ENCODE results near the gene SLC26A1.

The SLC26A1 gene, protein sequence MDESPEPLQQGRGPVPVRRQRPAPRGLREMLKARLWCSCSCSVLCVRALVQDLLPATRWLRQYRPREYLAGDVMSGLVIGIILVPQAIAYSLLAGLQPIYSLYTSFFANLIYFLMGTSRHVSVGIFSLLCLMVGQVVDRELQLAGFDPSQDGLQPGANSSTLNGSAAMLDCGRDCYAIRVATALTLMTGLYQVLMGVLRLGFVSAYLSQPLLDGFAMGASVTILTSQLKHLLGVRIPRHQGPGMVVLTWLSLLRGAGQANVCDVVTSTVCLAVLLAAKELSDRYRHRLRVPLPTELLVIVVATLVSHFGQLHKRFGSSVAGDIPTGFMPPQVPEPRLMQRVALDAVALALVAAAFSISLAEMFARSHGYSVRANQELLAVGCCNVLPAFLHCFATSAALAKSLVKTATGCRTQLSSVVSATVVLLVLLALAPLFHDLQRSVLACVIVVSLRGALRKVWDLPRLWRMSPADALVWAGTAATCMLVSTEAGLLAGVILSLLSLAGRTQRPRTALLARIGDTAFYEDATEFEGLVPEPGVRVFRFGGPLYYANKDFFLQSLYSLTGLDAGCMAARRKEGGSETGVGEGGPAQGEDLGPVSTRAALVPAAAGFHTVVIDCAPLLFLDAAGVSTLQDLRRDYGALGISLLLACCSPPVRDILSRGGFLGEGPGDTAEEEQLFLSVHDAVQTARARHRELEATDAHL

GRCh38 chr4:993111-994029, at the start of gene SLC26A1:
SLC26A1 (minus strand) TSS chr4:993404; CDS start chr4:991703, 1,701 bp downstream.
- no peak for DNase-seq (ENCODE audit: low read depth in 2 of 2)

DNA sequence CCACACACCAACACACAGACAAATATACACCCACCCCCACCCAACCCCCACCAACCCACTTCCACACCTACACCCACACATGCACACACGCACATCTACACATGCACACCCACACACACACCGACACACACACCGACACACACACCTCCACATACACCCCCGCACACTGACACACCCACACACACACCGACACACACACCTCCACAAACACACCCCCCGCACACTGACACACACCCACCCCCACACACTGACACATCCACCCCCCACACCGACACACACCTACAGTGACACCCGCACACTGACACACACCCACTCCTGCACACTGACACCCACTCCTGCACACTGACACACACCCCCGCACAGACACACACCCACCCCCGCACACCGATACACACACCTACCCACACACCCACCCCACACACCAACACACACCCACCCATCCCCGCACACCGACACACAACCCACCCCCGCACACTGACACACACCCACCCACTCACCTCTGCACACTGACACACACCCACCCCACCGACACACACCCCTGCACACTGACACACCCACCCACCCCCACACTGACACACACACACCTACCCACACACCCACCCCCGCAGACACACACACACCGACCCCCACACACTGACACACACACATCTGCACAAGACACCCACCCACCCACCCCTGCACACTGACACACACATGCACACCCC, 49.3 kb upstream of the SLC26A1 start:
- DNase-seq (ENCODE audit: low read depth in 2 of 2) = no peak

DNA sequence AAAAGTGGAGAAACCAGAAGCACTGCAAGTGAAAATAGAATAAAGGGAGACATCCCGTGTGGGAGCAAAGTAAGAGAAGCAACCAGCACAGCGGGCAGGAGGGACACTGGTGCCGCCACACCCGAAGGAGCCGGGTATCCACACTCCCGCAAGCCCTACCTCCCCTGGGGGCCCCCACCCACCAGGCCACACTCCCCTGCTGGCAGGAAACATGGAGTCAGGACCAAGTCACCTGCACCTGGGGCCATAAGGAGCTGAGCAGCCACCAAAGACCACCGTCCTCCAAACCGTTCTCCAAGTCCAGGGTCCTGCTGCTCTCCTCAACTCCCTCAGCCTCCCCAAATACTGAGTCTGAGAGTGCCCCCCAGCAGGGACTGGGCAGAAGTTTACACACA, 48.7 kb upstream of the SLC26A1 start:
- no peak for DNase-seq (ENCODE audit: low read depth in 2 of 2)

- no peak for DNase-seq (ENCODE audit: low read depth in 2 of 2)
These were observed 48.1 kb upstream of the SLC26A1 start for GRCh38 chr4:1041147-1041935.

DNA sequence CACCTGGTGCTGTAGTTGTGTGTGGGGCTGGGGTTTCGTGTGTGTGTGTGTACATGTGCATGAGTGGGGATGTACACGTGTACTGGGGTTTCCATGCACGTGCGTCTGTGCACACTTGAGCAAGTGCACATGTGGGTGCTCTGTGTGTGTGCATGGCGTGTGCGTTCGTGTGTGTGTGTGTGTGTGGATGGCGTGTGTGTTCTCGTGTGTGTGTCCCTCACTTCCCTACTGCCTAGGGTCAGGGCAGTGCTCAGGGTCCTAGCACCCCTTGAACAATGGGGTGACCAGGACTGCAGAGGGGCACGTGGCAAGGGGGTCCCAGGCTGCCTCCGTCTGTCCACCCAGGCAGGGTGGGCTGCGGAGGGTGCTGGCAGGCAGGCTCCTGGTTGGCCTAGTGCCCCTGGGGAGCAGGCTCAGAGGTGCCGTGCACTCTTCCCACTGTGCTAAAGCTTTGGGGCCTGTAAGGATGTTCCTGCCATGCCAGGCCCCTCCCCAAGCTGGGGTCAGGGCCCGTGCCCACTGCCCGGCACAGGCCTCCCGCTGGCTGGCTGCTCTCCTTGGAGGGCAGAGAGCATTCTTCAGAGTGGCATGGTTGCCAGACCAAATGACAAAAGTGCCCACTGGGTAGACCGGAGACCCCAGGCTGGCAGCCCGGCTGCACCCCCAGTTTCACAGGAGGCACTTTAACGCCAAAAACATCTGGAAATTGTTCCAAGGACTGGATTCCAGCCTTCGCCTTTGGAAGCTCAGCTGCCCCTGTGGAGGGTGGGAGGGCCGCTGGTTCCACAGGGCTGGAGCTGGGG, 47.3 kb upstream of the SLC26A1 start:
- DNase-seq (ENCODE audit: low read depth in 2 of 2) = no peak

DNA sequence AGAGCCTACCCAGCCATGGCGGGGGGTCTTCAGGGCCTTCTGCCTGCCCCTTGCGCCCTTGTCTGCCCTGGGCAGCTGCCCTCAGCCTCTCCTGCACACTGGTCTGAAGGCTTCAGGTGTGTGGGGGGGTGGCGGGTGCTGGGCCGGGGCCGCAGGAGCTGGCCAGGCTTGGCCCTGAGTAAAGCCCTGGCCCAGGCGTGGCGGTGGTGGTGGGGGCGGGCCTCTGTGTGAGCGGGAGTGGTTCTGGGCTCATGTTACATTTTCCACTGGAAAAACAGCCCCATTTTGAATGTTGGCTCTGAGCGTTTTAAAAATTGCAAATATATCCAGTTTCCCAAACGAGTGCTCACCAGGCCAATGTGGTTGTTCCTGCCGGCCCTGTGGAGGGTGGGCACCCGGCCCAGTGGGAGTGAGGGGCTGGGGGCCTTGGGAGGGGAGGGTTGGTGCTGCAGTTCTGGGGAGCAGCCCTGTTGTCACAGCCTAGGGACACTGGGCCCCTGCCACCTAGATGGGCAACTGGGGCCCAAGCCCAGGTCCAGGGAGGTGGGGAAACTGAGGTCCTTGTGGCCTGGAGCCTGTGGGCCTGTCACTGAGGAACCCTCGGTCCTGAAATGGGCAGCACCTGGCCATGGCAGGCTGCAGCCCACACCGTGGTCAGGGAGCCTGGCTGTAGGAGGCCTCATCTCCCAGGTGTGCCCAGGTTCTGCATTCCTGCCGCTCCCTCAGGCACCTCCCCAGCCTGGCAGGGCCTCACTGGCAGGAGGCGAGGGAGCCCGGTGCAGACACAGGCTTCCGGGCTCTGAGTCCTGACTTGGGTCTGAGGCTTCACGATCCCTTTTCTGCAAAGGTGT, 46.5 kb upstream of the SLC26A1 start:
- no peak for DNase-seq (ENCODE audit: low read depth in 2 of 2)

DNA sequence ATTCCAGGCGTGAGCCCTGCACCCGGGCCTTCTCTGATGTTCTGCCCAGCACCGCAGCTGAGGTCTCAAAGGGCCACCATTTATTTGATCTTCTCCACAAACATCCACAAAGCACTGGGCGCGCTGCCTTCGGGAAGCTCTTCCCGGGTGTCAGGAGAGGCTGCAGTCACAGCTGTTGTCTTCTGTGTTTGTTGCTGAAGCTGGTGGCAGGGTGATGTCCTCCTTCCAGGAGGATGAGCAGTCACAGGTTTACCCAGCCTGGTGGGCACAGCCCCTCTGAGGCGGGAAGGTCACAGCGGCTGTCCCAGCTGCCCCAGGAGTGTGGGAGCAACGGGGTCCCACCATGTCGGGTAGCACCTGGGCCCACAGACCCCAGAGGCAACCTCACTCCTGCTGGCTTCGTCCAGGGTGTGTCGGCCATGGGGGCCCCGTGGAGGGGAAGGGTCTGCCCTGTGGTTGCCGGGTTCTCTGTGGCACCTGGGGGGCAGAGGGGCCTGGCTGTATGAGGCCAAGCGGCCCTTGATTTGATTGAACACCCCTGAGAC, 45.8 kb upstream of the SLC26A1 start:
- no peak for DNase-seq (ENCODE audit: low read depth in 2 of 2)

DNA sequence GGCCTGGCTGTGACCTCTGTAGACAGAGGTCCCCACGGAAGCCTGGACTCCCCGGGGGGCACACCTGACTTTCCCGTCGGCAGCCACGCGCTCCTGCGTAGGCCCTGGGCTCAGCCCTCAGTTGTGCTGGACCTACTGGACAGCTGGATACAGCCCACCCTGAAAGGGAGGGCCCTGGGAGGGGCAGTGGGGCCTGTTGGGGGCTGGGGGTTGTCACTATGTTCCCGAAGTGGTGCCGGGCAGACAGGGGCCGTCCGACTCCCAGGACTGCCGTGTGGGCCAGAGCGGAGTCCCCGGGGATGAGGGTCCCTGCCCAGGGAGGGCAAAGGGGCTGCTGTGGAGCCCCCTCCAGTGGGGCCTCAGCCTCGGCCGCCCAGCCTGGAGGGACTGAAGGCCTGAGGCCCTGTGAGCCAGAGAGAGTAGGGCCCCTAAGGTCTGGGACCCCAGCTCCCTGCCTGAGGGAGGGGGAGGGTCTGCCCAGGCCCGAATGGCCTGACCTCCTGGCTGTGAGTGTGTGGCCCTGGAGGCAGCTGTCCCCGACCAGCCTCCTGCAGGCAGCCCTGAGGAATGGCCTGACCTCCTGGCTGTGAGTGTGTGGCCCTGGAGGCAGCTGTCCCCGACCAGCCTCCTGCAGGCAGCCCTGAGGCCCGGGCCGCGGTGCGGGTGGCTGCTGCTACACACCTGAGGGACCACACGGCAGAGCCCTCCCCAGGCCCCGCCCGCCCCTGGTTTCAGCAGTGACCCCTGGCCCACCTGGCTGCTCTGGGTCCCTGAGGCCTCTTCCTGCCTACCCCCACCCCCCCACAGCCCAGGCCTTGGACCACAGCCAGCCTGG, 44.0 kb upstream of the SLC26A1 start:
- DNase-seq (ENCODE audit: low read depth in 2 of 2) = no peak

GRCh38 chr4:1036095-1036494, 42.9 kb upstream of the SLC26A1 start:
- no peak for DNase-seq (ENCODE audit: low read depth in 2 of 2)

DNA sequence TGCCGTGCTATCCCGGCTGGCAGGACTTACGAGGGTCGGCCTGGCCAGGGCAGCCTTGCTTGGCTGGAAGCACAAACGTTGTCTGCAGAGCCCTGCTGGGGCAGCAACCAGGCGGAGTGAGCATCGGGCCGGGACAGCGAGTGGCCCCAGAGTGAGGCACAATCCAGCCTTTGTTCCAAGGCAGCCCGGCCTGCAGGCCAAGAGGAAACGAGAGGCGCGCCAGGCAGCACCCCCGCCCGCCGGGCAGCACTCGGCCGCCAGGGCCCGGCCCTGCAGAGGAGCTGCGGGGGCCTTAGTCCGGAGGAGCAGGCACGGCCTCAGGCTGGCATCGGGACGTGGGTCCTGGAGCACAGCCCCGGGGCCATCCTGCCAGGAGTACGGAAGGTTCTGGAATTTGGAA, 42.3 kb upstream of the SLC26A1 start:
- DNase-seq (ENCODE audit: low read depth in 2 of 2) = no peak

GRCh38 chr4:1033840-1034551, 40.8 kb upstream of the SLC26A1 start:
- DNase-seq (ENCODE audit: low read depth in 2 of 2) = no peak

GRCh38 chr4:1032861-1033260, 39.7 kb upstream of the SLC26A1 start:
- DNase-seq (ENCODE audit: low read depth in 2 of 2) = no peak

DNA sequence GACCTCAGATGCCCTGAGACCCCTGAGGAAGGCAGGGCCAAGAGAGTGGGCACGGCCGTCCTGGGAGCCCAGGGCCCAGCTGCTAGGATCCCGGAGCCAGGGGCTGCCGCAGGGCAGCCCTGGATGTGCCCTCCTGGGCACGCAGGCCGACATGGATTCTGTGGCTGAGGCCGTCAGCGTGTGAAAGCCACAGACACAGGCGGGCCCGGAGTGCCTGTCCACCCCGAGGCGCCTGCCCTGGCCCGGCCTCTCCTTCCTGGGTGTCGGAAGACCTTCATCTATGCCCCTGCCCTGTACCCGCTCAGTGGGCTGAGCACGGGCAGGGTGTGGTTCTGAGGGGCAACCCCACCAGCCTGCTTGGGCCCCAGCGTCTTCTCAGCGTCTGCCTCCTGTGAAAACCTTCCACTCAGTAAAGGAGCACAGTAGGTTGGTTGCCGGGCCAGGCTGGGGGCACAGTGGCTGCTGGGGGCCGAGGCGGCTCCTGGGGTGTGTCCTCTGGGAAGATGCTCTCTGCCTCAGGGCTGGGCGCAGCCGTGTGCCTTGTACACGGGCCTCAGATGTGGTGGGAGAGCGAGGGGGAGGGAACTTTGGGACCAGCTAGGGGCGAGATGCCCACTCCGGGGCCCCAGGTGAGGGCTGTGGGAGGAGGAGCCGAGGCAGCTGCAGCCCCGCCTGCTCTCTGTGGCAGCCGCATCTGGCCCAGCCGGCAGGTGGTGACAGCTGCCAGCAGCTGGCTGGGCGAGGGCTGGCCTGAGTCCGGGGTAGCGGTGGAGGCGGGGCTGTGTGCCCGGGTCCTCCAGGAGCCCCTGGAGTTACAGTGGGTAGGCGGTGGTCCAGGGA, 39.0 kb upstream of the SLC26A1 start:
- DNase-seq (ENCODE audit: low read depth in 2 of 2) = no peak

- DNase-seq (ENCODE audit: low read depth in 2 of 2) = no peak
These were observed 38.1 kb upstream of the SLC26A1 start for GRCh38 chr4:1031346-1031745.

DNA sequence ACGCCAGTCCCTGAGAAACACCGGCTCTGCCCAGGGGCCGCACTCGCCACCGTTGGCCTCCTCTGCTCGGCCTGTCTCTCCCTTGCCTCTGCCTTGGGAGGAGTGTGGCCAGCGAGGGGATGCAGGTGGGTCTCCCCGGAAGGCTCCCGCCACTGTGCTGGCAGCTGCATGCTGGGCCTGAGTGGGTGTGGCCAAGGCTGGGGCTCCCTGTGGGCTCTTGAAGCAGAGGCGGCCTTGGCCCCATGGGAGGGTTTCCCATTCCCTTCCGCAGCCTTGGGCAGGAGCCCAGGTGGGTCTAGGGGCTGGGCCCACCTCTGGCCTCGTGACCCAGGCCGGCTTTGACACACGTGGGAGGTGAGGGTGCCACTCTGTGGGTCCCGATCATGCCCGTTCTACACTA, 37.4 kb upstream of the SLC26A1 start:
- no peak for DNase-seq (ENCODE audit: low read depth in 2 of 2)

DNA sequence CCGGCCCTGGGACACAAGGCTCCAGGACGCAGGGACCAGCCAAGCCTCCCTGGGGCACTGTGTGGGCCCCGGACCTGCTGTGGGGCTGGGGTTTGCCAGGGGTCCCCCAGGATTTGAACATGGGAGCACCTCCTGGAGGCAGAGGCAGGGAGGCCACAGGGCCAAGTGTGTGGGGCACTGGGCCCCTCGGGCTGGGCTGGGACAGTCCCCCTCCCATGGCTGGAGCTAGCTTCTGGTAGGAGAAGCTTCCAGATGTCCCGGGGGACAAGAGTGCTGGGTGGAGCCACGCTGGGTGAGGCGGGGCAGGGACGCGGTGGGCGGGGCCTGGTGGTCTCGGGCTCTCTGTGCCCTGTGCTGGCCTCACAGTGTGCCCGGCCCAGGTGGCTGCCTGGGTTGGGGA, 36.8 kb upstream of the SLC26A1 start:
- no peak for DNase-seq (ENCODE audit: low read depth in 2 of 2)

All from stimulated activated CD4-positive, alpha-beta T cell treated with anti-CD3 and anti-CD28 coated beads, Interleukin-12 subunit alpha, Interleukin-12 subunit beta, amount 100 ng/mL, for 24 hours (primary cell).